ENCODE data around the gene MGAT5B. TPM values are rescaled to one million over a fixed set of nuclear protein-coding genes. Genes with fewer than 3 reads are reported as not detected.

MGAT5B gene
- total and polyA plus RNA-seq, 2 donors (not counting 1 experiment from before 2014, with no cell fraction given), result 0.15 to 37.8 TPM

GRCh38 chr17:76926237-76926866 lies 58.1 kb downstream of the MGAT5B start:
- Histone ChIP-seq H4K20me1 (ENCODE audit: control insufficient read depth, insufficient read depth, low read length, poor library complexity, severe bottlenecking) (no peaks in the 10 kb centered on the region), H3K27me3 (replicated peaks in 1 of 4; ENCODE audit: control extremely low read depth in 1 of 4, control insufficient read depth in 3 of 4, insufficient read depth in 4 of 4, low read length in 3 of 4) (peaks cover 0 to 10% (median 0%) of the 10 kb centered on the region in 4 experiments), H3K9me3 (ENCODE audit: control extremely low read depth in 1 of 3, control insufficient read depth in 2 of 3, insufficient read depth in 1 of 3, low read length in 2 of 3) (peaks cover 0 to 4% (median 0%) of the 10 kb centered on the region in 3 donors), H3K4me2 (replicated peaks; ENCODE audit: low read depth, low read length, poor library complexity, severe bottlenecking) (no peak overlapping the region), H3K4me1 (ENCODE audit: control insufficient read depth in 2 of 2, insufficient read depth in 2 of 2, low read length in 2 of 2) (no peaks in the 10 kb centered on the region), H3K79me2 (ENCODE audit: control insufficient read depth, insufficient read depth, low read length) (no peaks in the 10 kb centered on the region), H3K27ac (ENCODE audit: low read length in 2 of 2) (no peak overlapping the region), H2AFZ (ENCODE audit: insufficient read depth, low read depth, low read length, poor library complexity, severe bottlenecking) (no peak overlapping the region), H3K4me3 (ENCODE audit: control extremely low read depth in 1 of 5, extremely low read depth in 1 of 5, insufficient read depth in 1 of 5, low read depth in 2 of 5, low read length in 4 of 5) (no peak overlapping the region), H3K36me3 (replicated peaks in 1 of 2; ENCODE audit: control extremely low read depth in 1 of 2, control insufficient read depth in 1 of 2, extremely low read depth in 1 of 2, insufficient read depth in 2 of 2, low read length in 1 of 2) (no peaks in the 10 kb centered on the region), H3K9ac (ENCODE audit: low read length) (no peak overlapping the region)
- POLR2A ChIA-PET, result no interaction called here
- TF ChIP-seq, protein P1, sequence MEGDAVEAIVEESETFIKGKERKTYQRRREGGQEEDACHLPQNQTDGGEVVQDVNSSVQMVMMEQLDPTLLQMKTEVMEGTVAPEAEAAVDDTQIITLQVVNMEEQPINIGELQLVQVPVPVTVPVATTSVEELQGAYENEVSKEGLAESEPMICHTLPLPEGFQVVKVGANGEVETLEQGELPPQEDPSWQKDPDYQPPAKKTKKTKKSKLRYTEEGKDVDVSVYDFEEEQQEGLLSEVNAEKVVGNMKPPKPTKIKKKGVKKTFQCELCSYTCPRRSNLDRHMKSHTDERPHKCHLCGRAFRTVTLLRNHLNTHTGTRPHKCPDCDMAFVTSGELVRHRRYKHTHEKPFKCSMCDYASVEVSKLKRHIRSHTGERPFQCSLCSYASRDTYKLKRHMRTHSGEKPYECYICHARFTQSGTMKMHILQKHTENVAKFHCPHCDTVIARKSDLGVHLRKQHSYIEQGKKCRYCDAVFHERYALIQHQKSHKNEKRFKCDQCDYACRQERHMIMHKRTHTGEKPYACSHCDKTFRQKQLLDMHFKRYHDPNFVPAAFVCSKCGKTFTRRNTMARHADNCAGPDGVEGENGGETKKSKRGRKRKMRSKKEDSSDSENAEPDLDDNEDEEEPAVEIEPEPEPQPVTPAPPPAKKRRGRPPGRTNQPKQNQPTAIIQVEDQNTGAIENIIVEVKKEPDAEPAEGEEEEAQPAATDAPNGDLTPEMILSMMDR (IDR thresholded peaks at IDR 0.05), result no peak
- no peak for TF ChIP-seq EZH2 (IDR thresholded peaks at IDR 0.05; ENCODE audit: borderline replicate concordance, insufficient read depth, low read depth, low read length, poor library complexity, severe bottlenecking)
- Mint-ChIP-seq H3K9me3 (ENCODE audit: insufficient read depth) (no peaks in the 10 kb centered on the region), H3K4me3 (no peak overlapping the region), H3K4me1 (no peaks in the 10 kb centered on the region), H3K27ac (no peak overlapping the region), H3K27me3 (peaks cover 13% of the 10 kb centered on the region)
- intact Hi-C loops (cut with micrococcal nuclease), result no loop called here
- 84% methylated on average over 13 of the region's 17 CpGs for WGBS (ENCODE audit: insufficient coverage)
- ATAC-seq (ENCODE audit: low read depth) (no peak), DNase-seq (no peak)
- CTCF ChIA-PET, result no interaction called here

- intact Hi-C loops (cut with micrococcal nuclease), result no loop called here
- Histone ChIP-seq H3K27me3 (replicated peaks in 1 of 4; ENCODE audit: control extremely low read depth in 1 of 4, control insufficient read depth in 3 of 4, insufficient read depth in 4 of 4, low read length in 3 of 4) (peaks cover 0 to 7% (median 0%) of the 10 kb centered on the region in 4 experiments), H3K4me1 (ENCODE audit: control insufficient read depth in 2 of 2, insufficient read depth in 2 of 2, low read length in 2 of 2) (no peaks in the 10 kb centered on the region), H3K36me3 (replicated peaks in 1 of 2; ENCODE audit: control extremely low read depth in 1 of 2, control insufficient read depth in 1 of 2, extremely low read depth in 1 of 2, insufficient read depth in 2 of 2, low read length in 1 of 2) (no peaks in the 10 kb centered on the region), H3K79me2 (ENCODE audit: control insufficient read depth, insufficient read depth, low read length) (no peaks in the 10 kb centered on the region), H4K20me1 (ENCODE audit: control insufficient read depth, insufficient read depth, low read length, poor library complexity, severe bottlenecking) (no peaks in the 10 kb centered on the region), H3K9me3 (ENCODE audit: control extremely low read depth in 1 of 3, control insufficient read depth in 2 of 3, insufficient read depth in 1 of 3, low read length in 2 of 3) (peaks cover 0 to 4% (median 0%) of the 10 kb centered on the region in 3 donors), H3K9ac (ENCODE audit: low read length) (no peak overlapping the region), H3K27ac (ENCODE audit: low read length in 2 of 2) (no peak overlapping the region), H3K4me2 (replicated peaks; ENCODE audit: low read depth, low read length, poor library complexity, severe bottlenecking) (no peak overlapping the region), H2AFZ (ENCODE audit: insufficient read depth, low read depth, low read length, poor library complexity, severe bottlenecking) (no peak overlapping the region), H3K4me3 (ENCODE audit: control extremely low read depth in 1 of 5, extremely low read depth in 1 of 5, insufficient read depth in 1 of 5, low read depth in 2 of 5, low read length in 4 of 5) (no peak overlapping the region)
- Mint-ChIP-seq H3K9me3 (ENCODE audit: insufficient read depth) (no peaks in the 10 kb centered on the region), H3K4me3 (no peak overlapping the region), H3K4me1 (no peaks in the 10 kb centered on the region), H3K27ac (no peak overlapping the region), H3K27me3 (peaks cover 11% of the 10 kb centered on the region)
- ATAC-seq (ENCODE audit: low read depth) (no peak), DNase-seq (no peak)
- no peak for TF ChIP-seq EZH2 (IDR thresholded peaks at IDR 0.05; ENCODE audit: borderline replicate concordance, insufficient read depth, low read depth, low read length, poor library complexity, severe bottlenecking)
- TF ChIP-seq, protein P1 (IDR thresholded peaks at IDR 0.05), result no peak
- WGBS (ENCODE audit: insufficient coverage), result 96% methylated on average over 12 of the region's 12 CpGs
- ChIA-PET CTCF (interaction anchor here (0.5 to 1.6 kb wide), 2 partner anchors 16 to 59 kb away, joined by 3 to 5 read pairs; partner anchors contain the start of gene MGAT5B), POLR2A (no interaction called here)
Measured at GRCh38 chr17:76927577-76927976, 59.4 kb downstream of the MGAT5B start.

Data from B cell (primary cell).